Measurements from ENCODE around the gene CUBN. TPM values are rescaled to one million over a fixed set of nuclear protein-coding genes. Genes with fewer than 3 reads are reported as not detected.
A peak's percentile ranks its signal among the peaks of the same experiment; 100 is the strongest.

The CUBN gene
- total and polyA plus RNA-seq, 8 donors: 1.5 to 6.8 (median 3.8) TPM

DNA sequence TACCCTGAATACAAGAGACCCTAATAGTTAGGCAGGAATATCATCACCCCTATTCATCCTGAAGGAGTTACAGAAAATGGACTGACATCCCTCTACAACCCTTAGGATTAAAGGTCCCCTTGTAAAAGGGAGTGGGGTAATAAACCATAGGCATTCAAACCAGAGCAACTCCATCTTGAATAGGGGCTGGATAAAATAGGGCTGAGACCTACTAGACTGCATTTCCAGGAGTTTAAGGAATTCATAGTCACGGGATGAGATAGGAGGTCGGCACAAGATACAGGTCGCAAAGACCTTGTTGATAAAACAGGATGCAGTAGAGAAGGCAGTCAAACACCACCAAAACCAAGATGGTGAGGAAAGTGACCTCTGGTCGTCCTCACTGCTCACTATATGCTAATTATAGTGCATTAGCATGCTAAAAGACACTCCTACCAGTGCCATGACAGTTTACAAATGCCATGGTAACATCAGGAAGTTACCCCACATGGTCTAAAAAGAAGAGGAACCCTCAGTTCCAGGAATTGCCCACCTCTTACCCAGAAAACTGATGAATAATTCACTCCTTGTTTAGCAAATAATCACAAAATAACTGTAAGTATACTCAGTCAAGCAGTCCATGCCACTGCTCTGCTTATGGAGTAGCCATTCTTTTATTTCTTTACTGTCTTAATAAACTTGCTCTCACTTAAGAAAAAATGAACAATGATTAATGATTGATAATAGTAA lies 37.2 kb downstream of the CUBN start:
- intact Hi-C loops (cut with DNase I): no loop called here
- ATAC-seq (no peak), DNase-seq (no peak)
- peaks cover 0 to 3% of the 10 kb centered on the region in 2 donors for H3K9me3 ChIP-seq
- H3K27ac ChIP-seq: no peak overlapping the region
- no peaks in the 10 kb centered on the region for H3K27me3 ChIP-seq
- no peaks in the 10 kb centered on the region for H3K36me3 ChIP-seq
- TF ChIP-seq, protein P1, sequence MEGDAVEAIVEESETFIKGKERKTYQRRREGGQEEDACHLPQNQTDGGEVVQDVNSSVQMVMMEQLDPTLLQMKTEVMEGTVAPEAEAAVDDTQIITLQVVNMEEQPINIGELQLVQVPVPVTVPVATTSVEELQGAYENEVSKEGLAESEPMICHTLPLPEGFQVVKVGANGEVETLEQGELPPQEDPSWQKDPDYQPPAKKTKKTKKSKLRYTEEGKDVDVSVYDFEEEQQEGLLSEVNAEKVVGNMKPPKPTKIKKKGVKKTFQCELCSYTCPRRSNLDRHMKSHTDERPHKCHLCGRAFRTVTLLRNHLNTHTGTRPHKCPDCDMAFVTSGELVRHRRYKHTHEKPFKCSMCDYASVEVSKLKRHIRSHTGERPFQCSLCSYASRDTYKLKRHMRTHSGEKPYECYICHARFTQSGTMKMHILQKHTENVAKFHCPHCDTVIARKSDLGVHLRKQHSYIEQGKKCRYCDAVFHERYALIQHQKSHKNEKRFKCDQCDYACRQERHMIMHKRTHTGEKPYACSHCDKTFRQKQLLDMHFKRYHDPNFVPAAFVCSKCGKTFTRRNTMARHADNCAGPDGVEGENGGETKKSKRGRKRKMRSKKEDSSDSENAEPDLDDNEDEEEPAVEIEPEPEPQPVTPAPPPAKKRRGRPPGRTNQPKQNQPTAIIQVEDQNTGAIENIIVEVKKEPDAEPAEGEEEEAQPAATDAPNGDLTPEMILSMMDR (IDR thresholded peaks at IDR 0.05): no peak
- H3K4me1 ChIP-seq: no peaks in the 10 kb centered on the region
- no peak overlapping the region for H3K4me3 ChIP-seq

DNA sequence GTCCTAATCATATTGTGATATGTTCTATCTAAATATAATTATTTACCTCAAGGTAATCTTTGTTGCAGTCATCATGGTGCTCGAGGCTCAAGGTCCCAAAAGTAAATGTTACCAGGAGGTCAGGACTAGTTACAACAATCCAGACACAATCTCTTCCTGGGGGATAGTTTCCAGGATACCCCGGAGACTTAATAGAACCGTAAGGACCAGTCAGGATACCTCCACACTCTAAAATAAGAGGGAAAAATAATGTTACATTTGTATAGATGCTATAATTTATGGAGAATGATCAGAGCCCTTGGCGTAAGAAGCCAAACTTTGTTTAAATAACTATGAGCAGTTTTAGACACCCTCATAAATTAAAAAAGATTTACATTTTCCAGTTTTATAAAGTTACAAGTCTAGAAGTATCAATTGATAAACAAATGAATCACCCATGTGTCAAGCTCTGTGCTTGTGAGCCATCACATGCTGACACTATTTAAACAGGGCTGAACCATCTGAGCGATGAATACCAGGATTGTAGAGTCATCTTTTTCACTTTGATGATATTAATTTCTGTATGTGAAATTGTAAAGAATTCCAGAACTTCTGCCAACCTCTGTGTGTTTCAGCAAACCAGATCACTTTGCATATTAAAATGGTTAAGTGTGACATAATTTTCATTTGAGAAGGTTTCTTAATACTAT lies 41.3 kb downstream of the CUBN start:
- no peaks in the 10 kb centered on the region for H3K36me3 ChIP-seq
- H3K27ac ChIP-seq: no peak overlapping the region
- TF ChIP-seq, protein P1 (IDR thresholded peaks at IDR 0.05): no peak
- no peaks in the 10 kb centered on the region for H3K9me3 ChIP-seq
- H3K27me3 ChIP-seq: no peaks in the 10 kb centered on the region
- intact Hi-C loops (cut with DNase I): no loop called here
- H3K4me1 ChIP-seq: peaks cover 0 to 5% of the 10 kb centered on the region in 2 donors
- no peak overlapping the region for H3K4me3 ChIP-seq
- DNase-seq (no peak), ATAC-seq (no peak)

DNA sequence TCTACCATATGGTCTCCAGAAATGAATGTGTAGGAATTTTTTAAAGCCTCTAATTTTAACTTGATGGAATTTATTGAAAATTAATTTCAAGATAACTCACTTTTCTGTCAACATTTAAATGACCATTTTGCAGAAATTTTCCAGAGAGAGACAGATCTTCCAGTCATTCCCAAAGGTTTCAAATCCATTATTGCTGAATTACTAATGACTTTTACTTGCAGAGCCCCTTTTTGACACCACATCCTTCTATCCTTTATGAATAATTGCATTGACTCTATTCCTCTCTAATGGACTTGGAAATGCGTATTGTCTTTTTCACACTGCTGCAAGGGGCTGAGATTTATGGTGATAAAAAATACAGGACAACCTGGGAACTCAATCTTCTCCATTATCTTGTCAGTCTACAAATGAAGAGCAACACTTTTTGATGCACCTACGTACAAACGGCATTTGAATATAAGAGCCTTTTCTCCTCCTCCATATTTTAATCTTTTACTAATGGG lies 42.7 kb downstream of the CUBN start:
- no peak overlapping the region for H3K27ac ChIP-seq
- no peaks in the 10 kb centered on the region for H3K27me3 ChIP-seq
- DNase-seq: no peak
- H3K36me3 ChIP-seq: no peaks in the 10 kb centered on the region
- peaks cover 0 to 5% of the 10 kb centered on the region in 2 donors for H3K4me1 ChIP-seq
- H3K4me3 ChIP-seq: no peak overlapping the region
- no peak for ATAC-seq
- intact Hi-C loops (cut with DNase I): no loop called here
- TF ChIP-seq, protein P1 (IDR thresholded peaks at IDR 0.05): no peak
- H3K9me3 ChIP-seq: no peaks in the 10 kb centered on the region

DNA sequence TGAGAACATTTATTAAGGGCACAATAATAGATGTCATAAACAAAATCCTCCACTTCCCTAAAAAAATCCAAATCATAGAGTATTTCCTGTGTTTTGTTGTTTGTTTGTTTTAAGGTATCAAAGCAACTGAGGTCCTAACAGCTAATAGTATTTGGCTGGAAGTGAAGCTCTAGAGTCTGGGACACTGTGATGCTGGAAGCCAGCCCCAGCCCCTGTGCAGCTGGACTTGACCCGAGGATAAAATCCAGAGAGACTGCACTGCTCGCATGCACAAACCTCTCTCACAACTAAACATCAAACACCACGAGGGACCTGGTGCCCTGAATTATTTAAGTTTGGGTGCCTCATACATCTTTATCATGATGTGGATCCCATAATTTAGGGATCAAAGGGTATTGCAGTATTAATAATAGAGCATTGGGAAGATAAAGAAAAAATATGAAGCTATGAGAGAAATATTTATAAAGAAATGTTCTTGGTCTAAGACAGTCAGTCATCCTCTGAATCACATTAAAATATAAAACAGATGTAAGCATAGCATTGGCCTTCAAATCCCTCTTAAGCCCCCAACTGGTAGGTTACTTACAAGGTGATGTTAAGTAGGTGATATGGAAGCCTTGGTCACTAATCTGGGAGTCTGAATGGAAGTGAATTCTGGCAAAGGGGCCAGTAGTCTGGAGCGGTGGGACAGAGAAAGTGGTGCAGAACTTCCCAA lies 44.4 kb downstream of the CUBN start:
- TF ChIP-seq, protein P1 (IDR thresholded peaks at IDR 0.05): no peak
- H3K4me3 ChIP-seq: no peak overlapping the region
- H3K9me3 ChIP-seq: no peaks in the 10 kb centered on the region
- no peaks in the 10 kb centered on the region for H3K36me3 ChIP-seq
- ATAC-seq: no peak
- peak overlapping the region in 1 of 2 donors; percentile 13 for H3K27ac ChIP-seq
- peak in 3 of 4 donors; percentile 44 to 74 (median 48) for DNase-seq
- intact Hi-C loops (cut with DNase I): no loop called here
- H3K27me3 ChIP-seq: no peaks in the 10 kb centered on the region
- peaks cover 0 to 5% of the 10 kb centered on the region in 2 donors for H3K4me1 ChIP-seq

DNA sequence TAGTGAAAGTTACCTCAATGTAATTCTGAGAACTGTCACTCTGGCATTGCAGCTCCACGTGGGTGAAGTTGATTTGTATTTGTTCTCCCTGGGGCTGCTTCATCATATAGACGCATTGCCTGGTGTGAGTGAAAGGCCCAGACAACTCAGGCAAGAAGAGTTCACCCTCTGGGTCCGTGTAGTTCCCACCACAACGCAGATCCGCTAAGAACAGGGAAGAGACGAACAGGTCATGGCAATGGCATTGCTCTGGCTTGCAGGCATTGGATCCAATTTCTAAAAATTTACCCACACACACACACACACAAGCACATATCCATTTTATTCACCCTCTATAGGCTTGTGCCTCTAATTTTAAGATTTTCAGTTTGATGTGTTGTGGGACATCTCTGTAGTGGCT lies 45.4 kb downstream of the CUBN start:
- Histone ChIP-seq H3K27ac (peak overlapping the region in 1 of 2 donors; percentile 13), H3K36me3 (no peaks in the 10 kb centered on the region)

More for the DNA sequence above, 45.4 kb downstream of the CUBN start:
- Histone ChIP-seq H3K27me3 (no peaks in the 10 kb centered on the region), H3K4me3 (no peak overlapping the region), H3K9me3 (no peaks in the 10 kb centered on the region), H3K4me1 (peaks cover 0 to 5% of the 10 kb centered on the region in 2 donors)
- intact Hi-C loops (cut with DNase I): no loop called here
- DNase-seq: no peak
- TF ChIP-seq, protein P1 (IDR thresholded peaks at IDR 0.05): no peak
- ATAC-seq: no peak
